Aorta (tissue), 5 donors: ENCODE results near the gene IRAK2. TPM values are rescaled to one million over a fixed set of nuclear protein-coding genes. Genes with fewer than 3 reads are reported as not detected.
A peak's percentile ranks its signal among the peaks of the same experiment; 100 is the strongest.

ENCODE experiments used
- ATAC-seq: fragments of 200-7000 bp; cut with Tn5 transposase; one replicate; pipeline ENCODE4 v1.9.1; 2022; ENCODE audit warnings: moderate library complexity; ENCODE audit not compliant: low FRiP score
- DNase-seq, 2 donors: peaks; one replicate each; pipeline ENCODE4 v3.0.0-alpha.2; 2020
- H3K27ac ChIP-seq, 2 donors: one replicate each; pipeline ENCODE4 v1.5.1; 2013; ENCODE audit warnings: low read length in 2 of 2, mild to moderate bottlenecking in 2 of 2, moderate library complexity in 2 of 2, control low read depth in 1 of 2, inconsistent platforms in 1 of 2, low read depth in 1 of 2
- H3K27me3 ChIP-seq, 2 donors: one replicate each; pipeline ENCODE4 v1.6.1; 2013; ENCODE audit warnings: control low read depth in 1 of 2, low read length in 1 of 2, mild to moderate bottlenecking in 1 of 2, moderate library complexity in 1 of 2; ENCODE audit not compliant: insufficient read depth in 2 of 2, control insufficient read depth in 1 of 2
- H3K36me3 ChIP-seq, 2 donors: one replicate each; pipeline ENCODE4 v1.6.1; 2013; ENCODE audit warnings: control low read depth in 1 of 2, low read length in 1 of 2, mild to moderate bottlenecking in 1 of 2; ENCODE audit not compliant: insufficient read depth in 2 of 2, control insufficient read depth in 1 of 2
- H3K4me1 ChIP-seq, 2 donors: one replicate each; pipeline ENCODE4 v1.6.1; 2013; ENCODE audit warnings: low read length in 2 of 2, control low read depth in 1 of 2, mild to moderate bottlenecking in 1 of 2, moderate library complexity in 1 of 2; ENCODE audit not compliant: insufficient read depth in 2 of 2, control insufficient read depth in 1 of 2
- H3K4me3 ChIP-seq, 2 donors: one replicate each; pipeline ENCODE4 v1.5.1; 2013; ENCODE audit warnings: low read length in 2 of 2, control low read depth in 1 of 2, mild to moderate bottlenecking in 1 of 2
- H3K9me3 ChIP-seq: one replicate; pipeline ENCODE4 v1.6.1; 2013; ENCODE audit warnings: mild to moderate bottlenecking, low read length; ENCODE audit not compliant: control insufficient read depth
- WGBS, 2 donors: extraction: QIAGEN DNeasy Blood & Tissue Kit; methylation state at CpG; one replicate each; pipeline ENCODE4 v1.1.7; 2013; 5-methylcytosine and 5-hydroxymethylcytosine counted together
- intact Hi-C, 2 donors: fragments of 100-400 bp; cut with DNase I; formaldehyde crosslinking; loops; one replicate each; pipeline versions ENCODE4 v1.14.2 to v1.15.0; 2022
- polyA plus RNA-seq, 2 donors: library from polyadenylated mRNA; stranded (reverse); fragments of 200-250 nt; gene quantifications; one replicate each; pipeline ENCODE4 v1.2.3, GENCODE V29; 2013
- total RNA-seq, 2 donors: library from RNA; stranded (reverse); fragmentation: NEBNext Ultra II Directional; extraction: Animal tissue kit (Norgen Biotek cat#: 25700); gene quantifications; one replicate each; pipeline ENCODE4 v1.2.1, GENCODE V29; 2021
- donor health status: healthy with polysubstance abuse.
- donor health status: Bipolar disorder and iron deficiency.
- donor health status: DM: no; HTN: no; CAD: no.
- donor health status: DM: no; HTN: no; CAD: no.
- donor health status: DM: yes; HTN: yes; CAD: no.

IRAK2 gene
- total and polyA plus RNA-seq, 4 donors: 1.7 to 8.3 (median 4.8) TPM

DNA sequence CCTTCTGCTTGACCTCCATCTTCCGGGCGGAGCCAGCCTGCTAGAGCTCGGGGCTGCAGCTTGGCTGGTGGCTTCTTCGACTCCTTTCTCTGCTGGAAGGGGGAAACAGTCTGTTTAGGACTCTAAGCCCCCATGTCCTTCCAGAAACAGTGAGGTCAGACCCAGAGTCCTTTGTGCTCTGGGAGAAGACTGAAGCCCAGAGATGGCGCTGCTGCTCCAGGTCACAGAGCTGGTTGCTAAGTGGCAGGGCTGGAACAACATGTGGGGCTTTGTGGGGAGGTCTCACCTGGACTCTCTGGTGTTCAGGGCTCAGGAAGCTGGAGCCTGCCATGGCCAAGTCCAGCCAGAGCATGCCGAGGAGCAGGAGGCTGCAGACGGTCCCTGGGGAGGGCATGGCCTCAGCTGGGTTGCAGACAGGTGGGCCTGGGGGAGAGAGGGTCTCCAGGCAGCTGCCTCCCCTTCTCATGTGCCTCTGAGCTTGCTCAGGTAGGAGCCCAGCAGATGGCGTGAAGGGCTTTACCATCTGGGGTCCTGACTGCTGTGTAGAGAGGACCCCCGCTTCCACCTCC lies 125.2 kb downstream of the IRAK2 start:
- H3K4me3 ChIP-seq: no peak overlapping the region
- intact Hi-C loops: no loop called here
- no peaks in the 10 kb centered on the region for H3K36me3 ChIP-seq
- H3K27ac ChIP-seq: no peak overlapping the region
- no peaks in the 10 kb centered on the region for H3K27me3 ChIP-seq
- H3K9me3 ChIP-seq: no peaks in the 10 kb centered on the region
- DNase-seq: no peak
- no peaks in the 10 kb centered on the region for H3K4me1 ChIP-seq
- WGBS, 2 donors: 83 to 85% methylated on average over 9 of the region's 9 CpGs
- no peak for ATAC-seq

DNA sequence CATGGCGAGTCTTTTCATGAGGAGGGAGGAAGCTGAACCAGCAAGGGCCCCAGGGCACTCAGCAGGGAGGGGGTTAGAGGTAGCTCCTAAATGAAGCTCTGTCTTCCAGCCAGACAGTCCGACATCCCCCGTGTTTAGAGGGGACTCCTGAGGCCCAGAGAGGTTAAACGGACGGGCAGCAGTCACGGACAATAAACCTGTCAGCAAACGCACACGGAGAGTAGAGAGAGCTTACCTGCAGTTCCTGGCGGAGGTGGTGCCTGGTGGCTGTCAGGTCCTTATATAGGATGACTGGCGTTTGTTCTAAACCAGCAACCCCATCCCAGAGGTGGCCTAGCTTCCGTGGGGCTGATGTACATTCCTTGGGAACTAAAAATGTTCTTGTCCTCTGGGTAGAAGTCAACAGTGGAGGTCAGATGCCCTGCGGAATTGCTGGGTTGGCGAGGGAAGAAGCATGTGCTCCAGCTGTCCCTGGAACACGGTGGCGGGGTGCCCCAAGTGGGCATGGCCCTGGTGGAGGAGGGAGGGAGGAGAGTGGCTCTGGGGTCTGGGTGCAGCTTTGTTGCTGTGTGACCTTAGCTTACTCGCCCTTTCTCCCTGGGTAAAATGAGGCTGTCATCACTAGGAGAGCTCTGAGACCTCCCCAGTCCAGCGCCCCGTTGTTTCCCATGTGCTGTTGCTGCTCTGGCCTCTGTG lies 125.9 kb downstream of the IRAK2 start:
- no peaks in the 10 kb centered on the region for H3K4me1 ChIP-seq
- 76 to 79% methylated on average over 18 of the region's 18 CpGs for WGBS, 2 donors
- H3K36me3 ChIP-seq: no peaks in the 10 kb centered on the region
- intact Hi-C loops: no loop called here
- H3K27me3 ChIP-seq: no peaks in the 10 kb centered on the region
- no peaks in the 10 kb centered on the region for H3K9me3 ChIP-seq
- DNase-seq (peak in 1 of 2 donors; percentile 17), ATAC-seq (no peak)
- H3K27ac ChIP-seq: no peak overlapping the region
- no peak overlapping the region for H3K4me3 ChIP-seq

- Histone ChIP-seq H3K27ac (no peak overlapping the region), H3K4me1 (no peaks in the 10 kb centered on the region), H3K4me3 (no peak overlapping the region), H3K9me3 (no peaks in the 10 kb centered on the region), H3K36me3 (no peaks in the 10 kb centered on the region), H3K27me3 (no peaks in the 10 kb centered on the region)
- DNase-seq (peak in 1 of 2 donors; percentile 33), ATAC-seq (no peak)
- WGBS, 2 donors: 95% methylated on average over 6 of the region's 6 CpGs
- intact Hi-C loops: no loop called here
These were observed 126.9 kb downstream of the IRAK2 start for GRCh38 chr3:10291641-10292040.

DNA sequence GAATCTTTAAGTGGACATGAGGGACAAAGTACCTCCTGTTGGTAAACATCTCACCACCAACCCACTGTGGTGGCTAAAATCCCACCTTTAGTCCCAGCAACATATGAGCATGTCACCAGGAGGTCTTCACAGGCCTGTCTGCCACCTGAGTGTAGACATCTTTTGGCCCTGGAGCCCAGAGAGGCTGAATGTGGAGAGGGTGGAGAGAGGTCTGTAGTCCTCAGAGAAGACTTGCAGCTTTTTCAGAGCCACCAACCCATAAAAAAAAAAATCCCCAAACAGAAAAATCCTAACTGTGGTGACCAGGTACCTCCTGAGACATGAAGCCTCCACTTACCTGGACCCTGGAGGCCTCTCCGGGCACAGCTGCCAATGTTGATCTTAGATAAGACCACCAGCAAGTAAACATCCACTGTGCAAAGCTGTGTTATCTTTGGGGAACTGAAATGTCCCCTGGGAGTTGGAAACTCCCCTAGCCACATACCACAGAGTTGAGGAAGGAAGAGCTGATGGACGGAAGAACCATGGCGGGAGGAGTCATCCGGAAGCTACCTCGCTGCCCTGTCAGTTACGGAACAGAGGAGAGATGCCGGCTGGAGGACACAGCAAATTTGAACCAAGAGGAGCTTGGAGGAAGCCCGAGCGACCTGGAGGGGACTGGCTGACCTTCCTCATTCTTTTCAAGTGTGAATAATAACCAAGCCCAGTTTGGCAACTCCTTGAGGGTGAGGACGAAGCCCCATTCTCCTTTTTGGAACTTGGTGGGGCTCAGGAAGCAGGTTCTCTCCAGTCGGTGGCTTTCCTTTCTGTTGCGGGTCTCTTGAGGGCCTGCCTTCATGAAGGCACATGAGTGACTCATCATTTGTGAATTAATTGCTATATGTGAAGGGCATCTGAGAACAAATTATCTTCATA lies 128.0 kb downstream of the IRAK2 start, which contains the start of gene GHRL:
TSS of gene GHRL (minus strand) at position 443 of the 915 bp plus-strand sequence. CDS start 2,767 bp downstream, outside the sequence.
- no peak within 1 kb of the TSS for H3K27ac ChIP-seq
- no peaks in the 10 kb centered on the region for H3K9me3 ChIP-seq
- no peak within 1 kb of the TSS for H3K4me3 ChIP-seq
- DNase-seq (peak in 1 of 2 donors; percentile 55), ATAC-seq (no peak)
- no peaks in the 10 kb centered on the region for H3K4me1 ChIP-seq
- no peaks in the 10 kb centered on the region for H3K27me3 ChIP-seq
- intact Hi-C loops: no loop called here
- no peaks in the 10 kb centered on the region for H3K36me3 ChIP-seq
- 65% methylated on average over 12 of the region's 12 CpGs for WGBS, 2 donors

Other genes with a start within 250 kb of the IRAK2 start
- 10 to 100 TPM; 25.6 to 33.8 TPM for gene IL17RC, start 247.8 kb upstream of the IRAK2 start, total RNA-seq
- 100 to 1,000 TPM in 1 of 2 donors, 1 to 10 TPM in 1; 8.6 to 108 TPM for gene IL17RC, start 247.8 kb upstream of the IRAK2 start, polyA plus RNA-seq
- gene CRELD1, start 231.1 kb upstream of the IRAK2 start, total RNA-seq: 10 to 100 TPM; 30.8 to 44.3 TPM
- 10 to 100 TPM; 35.7 to 36.2 TPM for gene CRELD1, start 231.1 kb upstream of the IRAK2 start, polyA plus RNA-seq
- 1 to 10 TPM; 1.7 to 2.1 TPM for gene PRRT3, start 212.5 kb upstream of the IRAK2 start, total RNA-seq
- gene PRRT3, start 212.5 kb upstream of the IRAK2 start, polyA plus RNA-seq: 1 to 10 TPM in 1 of 2 donors, under 1 TPM in 1; 0.25 to 2.4 TPM
- 10 to 100 TPM; 47.8 to 48.8 TPM for gene EMC3, start 178.1 kb upstream of the IRAK2 start, total RNA-seq
- 10 to 100 TPM; 26.3 to 55.8 TPM for gene EMC3, start 178.1 kb upstream of the IRAK2 start, polyA plus RNA-seq
- gene FANCD2, start 138.5 kb upstream of the IRAK2 start, total RNA-seq: 1 to 10 TPM; 1.9 to 5.4 TPM
- gene FANCD2, start 138.5 kb upstream of the IRAK2 start, polyA plus RNA-seq: 1 to 10 TPM in 1 of 2 donors, not detected in 1; 4.7 TPM
- gene FANCD2OS, start 56.7 kb upstream of the IRAK2 start, total RNA-seq: not detected
- not detected for gene FANCD2OS, start 56.7 kb upstream of the IRAK2 start, polyA plus RNA-seq
- 100 to 1,000 TPM; 103 to 108 TPM for gene BRK1, start 49.2 kb upstream of the IRAK2 start, total RNA-seq
- gene BRK1, start 49.2 kb upstream of the IRAK2 start, polyA plus RNA-seq: 100 to 1,000 TPM; 287 to 372 TPM
- gene VHL, start 23.1 kb upstream of the IRAK2 start, total RNA-seq: 10 to 100 TPM; 26.8 to 36.8 TPM
- 10 to 100 TPM; 14.1 to 18.8 TPM for gene VHL, start 23.1 kb upstream of the IRAK2 start, polyA plus RNA-seq
- gene TATDN2, start 83.5 kb downstream of the IRAK2 start, total RNA-seq: 10 to 100 TPM; 30.8 to 36.3 TPM
- gene TATDN2, start 83.5 kb downstream of the IRAK2 start, polyA plus RNA-seq: 10 to 100 TPM; 14.0 to 14.4 TPM
- gene GHRL, start 128.0 kb downstream of the IRAK2 start, total RNA-seq: 1 to 10 TPM; 1.6 to 1.7 TPM
- under 1 TPM in 1 of 2 donors, not detected in 1; 0.36 TPM for gene GHRL, start 128.0 kb downstream of the IRAK2 start, polyA plus RNA-seq
- 10 to 100 TPM; 88.8 to 95.6 TPM for gene SEC13, start 156.2 kb downstream of the IRAK2 start, total RNA-seq
- gene SEC13, start 156.2 kb downstream of the IRAK2 start, polyA plus RNA-seq: 100 to 1,000 TPM; 114 to 121 TPM